ENCODE data around the gene GRIA3.
A peak's percentile ranks its signal among the peaks of the same experiment; 100 is the strongest.

GRIA3 gene

GRCh38 chrX:123193101-123193500 is 9.0 kb downstream of the GRIA3 start:
- DNase-seq (ENCODE audit: low read depth, low spot score) = no peak

- no peak for DNase-seq (ENCODE audit: low read depth, low spot score)
These were observed 15.3 kb downstream of the GRIA3 start for GRCh38 chrX:123199338-123199737.

- no peak for DNase-seq (ENCODE audit: low read depth, low spot score)
These were observed 17.6 kb downstream of the GRIA3 start for GRCh38 chrX:123201720-123202119.

GRCh38 chrX:123202523-123202922 is 18.4 kb downstream of the GRIA3 start:
- DNase-seq (ENCODE audit: low read depth, low spot score) = no peak

- DNase-seq (ENCODE audit: low read depth, low spot score) = no peak
These were observed 19.7 kb downstream of the GRIA3 start for GRCh38 chrX:123203772-123204171.

GRCh38 chrX:123206176-123206575 is 22.1 kb downstream of the GRIA3 start:
- no peak for DNase-seq (ENCODE audit: low read depth, low spot score)

GRCh38 chrX:123210252-123210651 is 26.2 kb downstream of the GRIA3 start:
- no peak for DNase-seq (ENCODE audit: low read depth, low spot score)

GRCh38 chrX:123215397-123216089 is 31.5 kb downstream of the GRIA3 start:
- no peak for DNase-seq (ENCODE audit: low read depth, low spot score)

- DNase-seq (ENCODE audit: low read depth, low spot score) = no peak
These were observed 33.0 kb downstream of the GRIA3 start for GRCh38 chrX:123217077-123217476.

GRCh38 chrX:123217728-123218127 is 33.6 kb downstream of the GRIA3 start:
- no peak for DNase-seq (ENCODE audit: low read depth, low spot score)

GRCh38 chrX:123219916-123220315 is 35.8 kb downstream of the GRIA3 start:
- DNase-seq (ENCODE audit: low read depth, low spot score) = peak; percentile 28

GRCh38 chrX:123222920-123223319 is 38.8 kb downstream of the GRIA3 start:
- DNase-seq (ENCODE audit: low read depth, low spot score) = no peak

GRCh38 chrX:123223409-123223808 is 39.3 kb downstream of the GRIA3 start:
- DNase-seq (ENCODE audit: low read depth, low spot score) = no peak

- no peak for DNase-seq (ENCODE audit: low read depth, low spot score)
These were observed 39.8 kb downstream of the GRIA3 start for GRCh38 chrX:123223859-123224258.

- DNase-seq (ENCODE audit: low read depth, low spot score) = peak; percentile 28
These were observed 46.7 kb downstream of the GRIA3 start for GRCh38 chrX:123230798-123231197.

GRCh38 chrX:123236859-123237258 is 52.8 kb downstream of the GRIA3 start:
- peak; percentile 20 for DNase-seq (ENCODE audit: low read depth, low spot score)

GRCh38 chrX:123237271-123237670 is 53.2 kb downstream of the GRIA3 start:
- no peak for DNase-seq (ENCODE audit: low read depth, low spot score)

GRCh38 chrX:123254457-123254856 is 70.4 kb downstream of the GRIA3 start:
- no peak for DNase-seq (ENCODE audit: low read depth, low spot score)

- DNase-seq (ENCODE audit: low read depth, low spot score) = no peak
These were observed 72.3 kb downstream of the GRIA3 start for GRCh38 chrX:123256378-123256777.

GRCh38 chrX:123260920-123261418 is 76.9 kb downstream of the GRIA3 start:
- DNase-seq (ENCODE audit: low read depth, low spot score) = no peak

- no peak for DNase-seq (ENCODE audit: low read depth, low spot score)
These were observed 79.2 kb downstream of the GRIA3 start for GRCh38 chrX:123263270-123263669.

- DNase-seq (ENCODE audit: low read depth, low spot score) = no peak
These were observed 79.7 kb downstream of the GRIA3 start for GRCh38 chrX:123263747-123264146.

- DNase-seq (ENCODE audit: low read depth, low spot score) = no peak
These were observed 83.1 kb downstream of the GRIA3 start for GRCh38 chrX:123267220-123267619.

- DNase-seq (ENCODE audit: low read depth, low spot score) = no peak
These were observed 87.8 kb downstream of the GRIA3 start for GRCh38 chrX:123271902-123272301.
